ENCODE data around the gene BATF2. TPM values are rescaled to one million over a fixed set of nuclear protein-coding genes. Genes with fewer than 3 reads are reported as not detected.

The BATF2 gene
- total and polyA plus RNA-seq, 9 of the 15 experiments (the other 6 are each of a cell fraction or from before 2014, with no cell fraction given): 1.7 to 8.9 (median 6.4) TPM

- TF ChIP-seq, protein P1, sequence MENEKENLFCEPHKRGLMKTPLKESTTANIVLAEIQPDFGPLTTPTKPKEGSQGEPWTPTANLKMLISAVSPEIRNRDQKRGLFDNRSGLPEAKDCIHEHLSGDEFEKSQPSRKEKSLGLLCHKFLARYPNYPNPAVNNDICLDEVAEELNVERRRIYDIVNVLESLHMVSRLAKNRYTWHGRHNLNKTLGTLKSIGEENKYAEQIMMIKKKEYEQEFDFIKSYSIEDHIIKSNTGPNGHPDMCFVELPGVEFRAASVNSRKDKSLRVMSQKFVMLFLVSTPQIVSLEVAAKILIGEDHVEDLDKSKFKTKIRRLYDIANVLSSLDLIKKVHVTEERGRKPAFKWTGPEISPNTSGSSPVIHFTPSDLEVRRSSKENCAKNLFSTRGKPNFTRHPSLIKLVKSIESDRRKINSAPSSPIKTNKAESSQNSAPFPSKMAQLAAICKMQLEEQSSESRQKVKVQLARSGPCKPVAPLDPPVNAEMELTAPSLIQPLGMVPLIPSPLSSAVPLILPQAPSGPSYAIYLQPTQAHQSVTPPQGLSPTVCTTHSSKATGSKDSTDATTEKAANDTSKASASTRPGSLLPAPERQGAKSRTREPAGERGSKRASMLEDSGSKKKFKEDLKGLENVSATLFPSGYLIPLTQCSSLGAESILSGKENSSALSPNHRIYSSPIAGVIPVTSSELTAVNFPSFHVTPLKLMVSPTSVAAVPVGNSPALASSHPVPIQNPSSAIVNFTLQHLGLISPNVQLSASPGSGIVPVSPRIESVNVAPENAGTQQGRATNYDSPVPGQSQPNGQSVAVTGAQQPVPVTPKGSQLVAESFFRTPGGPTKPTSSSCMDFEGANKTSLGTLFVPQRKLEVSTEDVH (IDR thresholded peaks at IDR 0.05; ENCODE audit: low read depth, partially characterized antibody): no peak
- TF ChIP-seq FOXP1 (CRISPR knock-in tag; IDR thresholded peaks at IDR 0.05): no peak
- no peak for TF ChIP-seq ZNF217 (CRISPR knock-in tag; IDR thresholded peaks at IDR 0.05)
- TF ChIP-seq HDAC3 (IDR thresholded peaks at IDR 0.05; ENCODE audit: borderline replicate concordance, partially characterized antibody): no peak
- TF ChIP-seq, protein P2, sequence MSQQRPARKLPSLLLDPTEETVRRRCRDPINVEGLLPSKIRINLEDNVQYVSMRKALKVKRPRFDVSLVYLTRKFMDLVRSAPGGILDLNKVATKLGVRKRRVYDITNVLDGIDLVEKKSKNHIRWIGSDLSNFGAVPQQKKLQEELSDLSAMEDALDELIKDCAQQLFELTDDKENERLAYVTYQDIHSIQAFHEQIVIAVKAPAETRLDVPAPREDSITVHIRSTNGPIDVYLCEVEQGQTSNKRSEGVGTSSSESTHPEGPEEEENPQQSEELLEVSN (IDR thresholded peaks at IDR 0.05; ENCODE audit: borderline replicate concordance in 1 of 2, extremely low read depth in 1 of 2, insufficient read depth in 1 of 2, insufficient read length in 1 of 2, low read depth in 1 of 2, low read length in 1 of 2, poor library complexity in 1 of 2, severe bottlenecking in 1 of 2): peak; percentile 28 to 53
- TF ChIP-seq, protein P3, sequence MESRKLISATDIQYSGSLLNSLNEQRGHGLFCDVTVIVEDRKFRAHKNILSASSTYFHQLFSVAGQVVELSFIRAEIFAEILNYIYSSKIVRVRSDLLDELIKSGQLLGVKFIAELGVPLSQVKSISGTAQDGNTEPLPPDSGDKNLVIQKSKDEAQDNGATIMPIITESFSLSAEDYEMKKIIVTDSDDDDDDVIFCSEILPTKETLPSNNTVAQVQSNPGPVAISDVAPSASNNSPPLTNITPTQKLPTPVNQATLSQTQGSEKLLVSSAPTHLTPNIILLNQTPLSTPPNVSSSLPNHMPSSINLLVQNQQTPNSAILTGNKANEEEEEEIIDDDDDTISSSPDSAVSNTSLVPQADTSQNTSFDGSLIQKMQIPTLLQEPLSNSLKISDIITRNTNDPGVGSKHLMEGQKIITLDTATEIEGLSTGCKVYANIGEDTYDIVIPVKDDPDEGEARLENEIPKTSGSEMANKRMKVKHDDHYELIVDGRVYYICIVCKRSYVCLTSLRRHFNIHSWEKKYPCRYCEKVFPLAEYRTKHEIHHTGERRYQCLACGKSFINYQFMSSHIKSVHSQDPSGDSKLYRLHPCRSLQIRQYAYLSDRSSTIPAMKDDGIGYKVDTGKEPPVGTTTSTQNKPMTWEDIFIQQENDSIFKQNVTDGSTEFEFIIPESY (CRISPR knock-in tag; IDR thresholded peaks at IDR 0.05): peak; percentile 63; the same call in 1 of the 2 replicates
- TF ChIP-seq, protein P4, sequence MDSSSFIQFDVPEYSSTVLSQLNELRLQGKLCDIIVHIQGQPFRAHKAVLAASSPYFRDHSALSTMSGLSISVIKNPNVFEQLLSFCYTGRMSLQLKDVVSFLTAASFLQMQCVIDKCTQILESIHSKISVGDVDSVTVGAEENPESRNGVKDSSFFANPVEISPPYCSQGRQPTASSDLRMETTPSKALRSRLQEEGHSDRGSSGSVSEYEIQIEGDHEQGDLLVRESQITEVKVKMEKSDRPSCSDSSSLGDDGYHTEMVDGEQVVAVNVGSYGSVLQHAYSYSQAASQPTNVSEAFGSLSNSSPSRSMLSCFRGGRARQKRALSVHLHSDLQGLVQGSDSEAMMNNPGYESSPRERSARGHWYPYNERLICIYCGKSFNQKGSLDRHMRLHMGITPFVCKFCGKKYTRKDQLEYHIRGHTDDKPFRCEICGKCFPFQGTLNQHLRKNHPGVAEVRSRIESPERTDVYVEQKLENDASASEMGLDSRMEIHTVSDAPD (CRISPR knock-in tag; IDR thresholded peaks at IDR 0.05): no peak
- no peak for TF ChIP-seq ZBTB43 (CRISPR knock-in tag; IDR thresholded peaks at IDR 0.05)
- TF ChIP-seq, protein P5, sequence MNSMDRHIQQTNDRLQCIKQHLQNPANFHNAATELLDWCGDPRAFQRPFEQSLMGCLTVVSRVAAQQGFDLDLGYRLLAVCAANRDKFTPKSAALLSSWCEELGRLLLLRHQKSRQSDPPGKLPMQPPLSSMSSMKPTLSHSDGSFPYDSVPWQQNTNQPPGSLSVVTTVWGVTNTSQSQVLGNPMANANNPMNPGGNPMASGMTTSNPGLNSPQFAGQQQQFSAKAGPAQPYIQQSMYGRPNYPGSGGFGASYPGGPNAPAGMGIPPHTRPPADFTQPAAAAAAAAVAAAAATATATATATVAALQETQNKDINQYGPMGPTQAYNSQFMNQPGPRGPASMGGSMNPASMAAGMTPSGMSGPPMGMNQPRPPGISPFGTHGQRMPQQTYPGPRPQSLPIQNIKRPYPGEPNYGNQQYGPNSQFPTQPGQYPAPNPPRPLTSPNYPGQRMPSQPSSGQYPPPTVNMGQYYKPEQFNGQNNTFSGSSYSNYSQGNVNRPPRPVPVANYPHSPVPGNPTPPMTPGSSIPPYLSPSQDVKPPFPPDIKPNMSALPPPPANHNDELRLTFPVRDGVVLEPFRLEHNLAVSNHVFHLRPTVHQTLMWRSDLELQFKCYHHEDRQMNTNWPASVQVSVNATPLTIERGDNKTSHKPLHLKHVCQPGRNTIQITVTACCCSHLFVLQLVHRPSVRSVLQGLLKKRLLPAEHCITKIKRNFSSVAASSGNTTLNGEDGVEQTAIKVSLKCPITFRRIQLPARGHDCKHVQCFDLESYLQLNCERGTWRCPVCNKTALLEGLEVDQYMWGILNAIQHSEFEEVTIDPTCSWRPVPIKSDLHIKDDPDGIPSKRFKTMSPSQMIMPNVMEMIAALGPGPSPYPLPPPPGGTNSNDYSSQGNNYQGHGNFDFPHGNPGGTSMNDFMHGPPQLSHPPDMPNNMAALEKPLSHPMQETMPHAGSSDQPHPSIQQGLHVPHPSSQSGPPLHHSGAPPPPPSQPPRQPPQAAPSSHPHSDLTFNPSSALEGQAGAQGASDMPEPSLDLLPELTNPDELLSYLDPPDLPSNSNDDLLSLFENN (IDR thresholded peaks at IDR 0.05; ENCODE audit: low read depth in 2 of 2, low read length in 2 of 2): no peak
- no peak for TF ChIP-seq MEF2A (IDR thresholded peaks at IDR 0.05; ENCODE audit: control insufficient read depth, low read depth, low read length)
- TF ChIP-seq NCOA4 (IDR thresholded peaks at IDR 0.05; ENCODE audit: partially characterized antibody): no peak
- no peak for TF ChIP-seq PCBP1 (IDR thresholded peaks at IDR 0.05; ENCODE audit: low read depth, low read length, poor library complexity, severe bottlenecking)
- peak; percentile 43; the same call in 1 of the 2 replicates for TF ChIP-seq RBFOX2 (IDR thresholded peaks at IDR 0.05; ENCODE audit: low read depth, low read length)
Observed at GRCh38 chr11:65043881-65044501, 47.2 kb upstream of the BATF2 start (continued).
